ENCODE results near the gene RSKR. TPM values are rescaled to one million over a fixed set of nuclear protein-coding genes. Genes with fewer than 3 reads are reported as not detected.
A peak's percentile ranks its signal among the peaks of the same experiment; 100 is the strongest.
"Not testable (repeated sequence)": the region's sequence is repeated elsewhere in the genome, so short reads cannot be mapped to it uniquely, and the experiment has no call there.

The RSKR gene
- total RNA-seq, 1 experiment from 2014 or later: 21.7 TPM

DNA sequence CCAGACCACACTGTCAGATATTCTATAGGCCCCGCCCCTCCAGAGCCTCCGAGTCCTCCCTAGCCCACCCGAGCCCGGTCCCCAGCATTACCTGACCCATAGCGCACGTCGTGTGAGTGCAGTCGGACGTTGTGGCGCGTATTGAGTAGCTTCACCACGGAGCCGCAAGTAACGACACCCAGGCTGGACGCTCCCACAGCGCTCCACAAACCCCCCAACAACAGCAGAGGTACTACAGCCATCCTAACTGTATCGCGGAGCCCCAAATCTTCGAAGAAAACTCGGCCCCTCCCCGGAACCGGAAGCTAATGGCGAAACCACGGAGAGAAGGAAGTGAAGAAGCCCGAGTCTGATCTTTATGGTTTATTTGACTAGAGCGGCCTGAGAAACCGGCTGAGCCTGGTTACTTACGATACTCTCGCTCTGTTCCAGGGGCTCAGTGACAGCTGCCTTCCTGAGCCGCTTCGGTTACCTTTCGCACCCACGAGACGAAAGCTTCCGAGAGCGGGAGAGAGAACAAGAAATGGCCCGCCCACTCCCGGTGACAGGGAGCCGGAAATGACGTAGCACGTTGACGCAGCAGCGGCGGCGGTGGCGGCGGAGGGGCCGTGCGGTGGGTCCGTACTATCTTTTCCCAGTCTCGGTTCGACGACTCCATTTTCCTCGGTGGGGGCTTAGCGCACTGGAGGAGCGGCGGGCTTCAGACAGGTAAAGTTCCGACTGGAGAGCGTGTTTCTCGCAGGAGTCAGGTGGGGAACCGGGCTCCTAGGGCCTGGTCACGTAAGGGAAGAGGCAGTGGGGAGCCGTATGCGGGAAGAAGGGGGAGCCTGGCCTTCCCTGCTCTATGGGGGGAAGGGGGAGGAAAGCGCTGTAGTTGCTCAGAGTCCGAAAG, 47.9 kb upstream of the RSKR start, which contains the start of the genes SDF2 and SUPT6H:
TSS of gene SDF2 (minus strand) at position 272 of the 892 bp plus-strand sequence. CDS start at position 242, 30 bp downstream.
TSS of gene SUPT6H (plus strand) at position 571 of the 892 bp plus-strand sequence. CDS start 11,197 bp downstream, outside the sequence.
- CTCF ChIA-PET: interaction anchor here (0.5 to 1.0 kb wide), 3 partner anchors 12 to 135 kb away, joined by 3 to 7 read pairs (median 3); no protein-coding TSS in a partner anchor
- H2AFZ ChIP-seq: peak within 1 kb of the TSS; percentile 92

DNA sequence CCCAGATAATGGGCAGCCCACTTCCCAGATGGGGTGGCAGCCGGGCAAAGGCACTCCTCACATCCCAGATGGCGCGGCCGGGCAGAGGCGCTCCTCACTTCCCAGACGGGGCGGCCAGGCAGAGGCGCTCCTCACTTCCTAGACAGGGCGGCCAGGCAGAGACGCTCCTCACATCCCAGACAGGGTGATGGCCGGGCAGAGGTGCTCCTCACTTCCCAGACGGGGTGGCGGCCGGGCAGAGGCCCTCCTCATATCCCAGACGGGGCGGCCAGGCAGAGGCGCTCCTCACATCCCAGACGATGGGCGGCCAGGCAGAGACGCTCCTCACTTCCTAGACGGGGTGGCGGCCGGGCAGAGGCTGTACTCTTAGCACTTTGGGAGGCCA, 45.5 kb upstream of the RSKR start:
- H3K4me3 ChIP-seq; DNase-seq; H2AFZ ChIP-seq; H3F3A ChIP-seq (ENCODE audit: insufficient read depth, low read depth); POLR2A ChIA-PET (ENCODE audit: unreplicated experiment); BruUV-seq (replicated peaks); H3K9me3 ChIP-seq (ENCODE audit: insufficient read depth, low read depth); H3K27me3 ChIP-seq (ENCODE audit: insufficient read depth, low read depth); H3K36me3 ChIP-seq (ENCODE audit: low read depth); intact Hi-C loops (cut with micrococcal nuclease; ENCODE audit: unreplicated experiment); CTCF ChIA-PET; H3K27ac ChIP-seq; H3K4me2 ChIP-seq; H3K9me2 ChIP-seq (ENCODE audit: insufficient read depth): not testable (repeated sequence)
- H3K4me1 ChIP-seq (replicated peaks; ENCODE audit: insufficient read depth): peaks cover 17% of the 10 kb centered on the region
- H3K79me2 ChIP-seq (ENCODE audit: low read depth): peaks cover 56% of the 10 kb centered on the region
- peaks cover 17% of the 10 kb centered on the region; the same call in 1 of the 2 replicates for H4K20me1 ChIP-seq (ENCODE audit: insufficient read depth)

More for the DNA sequence above, 47.9 kb upstream of the RSKR start, which contains the start of the genes SDF2 and SUPT6H:
- Histone ChIP-seq H3K9me2 (ENCODE audit: insufficient read depth) (no peaks in the 10 kb centered on the region), H3K27ac (peak within 1 kb of the TSS; percentile 78), H3K4me1 (replicated peaks; ENCODE audit: insufficient read depth) (peaks cover 17% of the 10 kb centered on the region), H4K20me1 (ENCODE audit: insufficient read depth) (peaks cover 27% of the 10 kb centered on the region), H3K4me3 (peak within 1 kb of the TSS; percentile 80), H3K27me3 (ENCODE audit: insufficient read depth, low read depth) (no peaks in the 10 kb centered on the region), H3K36me3 (ENCODE audit: low read depth) (peaks cover 4% of the 10 kb centered on the region; the same call in 1 of the 2 replicates), H3K9me3 (ENCODE audit: insufficient read depth, low read depth) (no peaks in the 10 kb centered on the region), H3F3A (ENCODE audit: insufficient read depth, low read depth) (peaks cover 6% of the 10 kb centered on the region; the same call in 1 of the 2 replicates), H3K79me2 (ENCODE audit: low read depth) (peaks cover 76% of the 10 kb centered on the region), H3K4me2 (peak within 1 kb of the TSS; percentile 99)
- peak; percentile 79 to 84 for DNase-seq
- POLR2A ChIA-PET (ENCODE audit: unreplicated experiment): interaction anchor here (0.7 kb wide), 3 partner anchors 81 to 290 kb away, joined by 3 to 5 read pairs (median 4); no protein-coding TSS in a partner anchor
- BruUV-seq (replicated peaks): no TSS peak
- intact Hi-C loops (cut with micrococcal nuclease; ENCODE audit: unreplicated experiment): loop anchor here (2.0 kb wide), 1 partner anchor 15 kb away; no protein-coding TSS in a partner anchor
- TF ChIP-seq, protein P1, sequence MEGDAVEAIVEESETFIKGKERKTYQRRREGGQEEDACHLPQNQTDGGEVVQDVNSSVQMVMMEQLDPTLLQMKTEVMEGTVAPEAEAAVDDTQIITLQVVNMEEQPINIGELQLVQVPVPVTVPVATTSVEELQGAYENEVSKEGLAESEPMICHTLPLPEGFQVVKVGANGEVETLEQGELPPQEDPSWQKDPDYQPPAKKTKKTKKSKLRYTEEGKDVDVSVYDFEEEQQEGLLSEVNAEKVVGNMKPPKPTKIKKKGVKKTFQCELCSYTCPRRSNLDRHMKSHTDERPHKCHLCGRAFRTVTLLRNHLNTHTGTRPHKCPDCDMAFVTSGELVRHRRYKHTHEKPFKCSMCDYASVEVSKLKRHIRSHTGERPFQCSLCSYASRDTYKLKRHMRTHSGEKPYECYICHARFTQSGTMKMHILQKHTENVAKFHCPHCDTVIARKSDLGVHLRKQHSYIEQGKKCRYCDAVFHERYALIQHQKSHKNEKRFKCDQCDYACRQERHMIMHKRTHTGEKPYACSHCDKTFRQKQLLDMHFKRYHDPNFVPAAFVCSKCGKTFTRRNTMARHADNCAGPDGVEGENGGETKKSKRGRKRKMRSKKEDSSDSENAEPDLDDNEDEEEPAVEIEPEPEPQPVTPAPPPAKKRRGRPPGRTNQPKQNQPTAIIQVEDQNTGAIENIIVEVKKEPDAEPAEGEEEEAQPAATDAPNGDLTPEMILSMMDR (conservative IDR thresholded peaks at IDR 0.05): no peak

DNA sequence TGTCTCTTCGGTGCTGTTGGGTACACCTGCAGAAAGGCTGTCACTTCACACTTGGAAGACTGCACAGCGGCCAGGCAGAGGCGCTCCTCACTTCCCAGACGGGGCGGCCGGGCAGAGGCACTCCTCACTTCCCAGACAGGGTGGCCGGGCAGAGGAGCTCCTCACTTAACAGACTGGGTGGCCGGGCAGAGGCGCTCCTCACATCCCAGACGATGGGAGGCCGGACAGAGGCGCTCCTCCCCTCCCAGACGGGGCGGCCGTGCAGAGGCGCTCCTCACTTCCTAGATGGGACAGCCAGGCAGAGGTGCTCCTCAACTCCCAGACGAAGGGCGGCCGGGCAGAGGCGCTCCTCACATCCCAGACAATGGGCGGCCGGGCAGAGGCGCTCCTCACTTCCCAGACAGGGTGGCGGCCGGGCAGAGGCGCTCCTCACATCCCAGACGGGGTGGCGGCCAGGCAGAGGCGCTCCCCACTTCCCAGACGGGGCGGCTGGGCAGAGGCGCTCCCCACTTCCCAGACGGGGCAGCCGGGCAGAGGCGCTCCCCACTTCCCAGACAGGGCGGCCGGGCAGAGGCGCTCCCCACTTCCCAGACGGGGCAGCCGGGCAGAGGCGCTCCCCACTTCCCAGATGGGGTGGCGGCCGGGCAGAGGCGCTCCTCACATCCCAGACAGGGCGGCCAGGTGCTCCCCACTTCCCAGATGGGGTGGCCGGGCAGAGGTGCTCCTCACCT, 44.9 kb upstream of the RSKR start:
- DNase-seq; H3F3A ChIP-seq (ENCODE audit: insufficient read depth, low read depth); H3K27me3 ChIP-seq (ENCODE audit: insufficient read depth, low read depth); H3K4me2 ChIP-seq; BruUV-seq (replicated peaks); H3K9me2 ChIP-seq (ENCODE audit: insufficient read depth); POLR2A ChIA-PET (ENCODE audit: unreplicated experiment); H3K27ac ChIP-seq; intact Hi-C loops (cut with micrococcal nuclease; ENCODE audit: unreplicated experiment); H3K9me3 ChIP-seq (ENCODE audit: insufficient read depth, low read depth); H3K4me3 ChIP-seq; H2AFZ ChIP-seq; CTCF ChIA-PET; H3K36me3 ChIP-seq (ENCODE audit: low read depth): not testable (repeated sequence)
- H3K79me2 ChIP-seq (ENCODE audit: low read depth): peaks cover 51% of the 10 kb centered on the region
- peaks cover 13% of the 10 kb centered on the region; the same call in 1 of the 2 replicates for H4K20me1 ChIP-seq (ENCODE audit: insufficient read depth)
- peaks cover 17% of the 10 kb centered on the region for H3K4me1 ChIP-seq (replicated peaks; ENCODE audit: insufficient read depth)

DNA sequence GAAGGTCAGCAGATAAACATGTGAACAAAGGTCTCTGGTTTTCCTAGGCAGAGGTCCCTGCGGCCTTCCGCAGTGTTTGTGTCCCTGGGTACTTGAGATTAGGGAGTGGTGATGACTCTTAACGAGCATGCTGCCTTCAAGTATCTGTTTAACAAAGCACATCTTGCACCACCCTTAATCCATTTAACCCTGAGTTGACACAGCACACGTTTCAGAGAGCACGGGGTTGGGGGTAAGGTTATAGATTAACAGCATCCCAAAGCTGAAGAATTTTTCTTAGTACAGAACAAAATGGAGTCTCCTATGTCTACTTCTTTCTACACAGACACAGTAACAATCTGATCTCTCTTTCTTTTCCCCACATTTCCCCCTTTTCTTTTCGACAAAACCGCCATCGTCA, 44.4 kb upstream of the RSKR start:
- Histone ChIP-seq H3K79me2 (ENCODE audit: low read depth) (peaks cover 45% of the 10 kb centered on the region), H3K4me1 (replicated peaks; ENCODE audit: insufficient read depth) (peaks cover 15% of the 10 kb centered on the region), H4K20me1 (ENCODE audit: insufficient read depth) (peaks cover 12% of the 10 kb centered on the region; the same call in 1 of the 2 replicates)
- H2AFZ ChIP-seq; H3K4me3 ChIP-seq; BruUV-seq (replicated peaks); CTCF ChIA-PET; H3K9me3 ChIP-seq (ENCODE audit: insufficient read depth, low read depth); intact Hi-C loops (cut with micrococcal nuclease; ENCODE audit: unreplicated experiment); DNase-seq; H3F3A ChIP-seq (ENCODE audit: insufficient read depth, low read depth); H3K9me2 ChIP-seq (ENCODE audit: insufficient read depth); H3K27ac ChIP-seq; H3K4me2 ChIP-seq; H3K27me3 ChIP-seq (ENCODE audit: insufficient read depth, low read depth); H3K36me3 ChIP-seq (ENCODE audit: low read depth): not testable (repeated sequence)
- POLR2A ChIA-PET (ENCODE audit: unreplicated experiment): interaction anchor here (0.6 kb wide), 1 partner anchor 53 kb away, joined by 3 read pairs; no protein-coding TSS in a partner anchor

All from PC-9 (cell line).